Stimulated activated CD8-positive, alpha-beta memory T cell treated with anti-CD3 and anti-CD28 coated beads, Interleukin-12 subunit alpha, Interleukin-12 subunit beta, amount 100 ng/mL, for 24 hours (primary cell): ENCODE measurements around the gene NIPBL.
"Not testable (repeated sequence)": the region's sequence is repeated elsewhere in the genome, so short reads cannot be mapped to it uniquely, and the experiment has no call there.

Experiments
- DNase-seq: peaks from one replicate; pipeline ENCODE4 v3.0.0-alpha.2; 2020; ENCODE audit errors: extremely low read depth

NIPBL gene

GRCh38 chr5:37034955-37035354 lies 158.4 kb downstream of the NIPBL start:
- DNase-seq, result no peak

- no peak for DNase-seq
Measured at GRCh38 chr5:37037840-37038239, 161.3 kb downstream of the NIPBL start.

- no peak for DNase-seq
Measured at GRCh38 chr5:37039824-37040223, 163.3 kb downstream of the NIPBL start.

GRCh38 chr5:37043693-37044092 lies 167.1 kb downstream of the NIPBL start:
- DNase-seq, result no peak

GRCh38 chr5:37044120-37044519 lies 167.6 kb downstream of the NIPBL start:
- no peak for DNase-seq

- no peak for DNase-seq
Measured at GRCh38 chr5:37045703-37046102, 169.1 kb downstream of the NIPBL start.

GRCh38 chr5:37047947-37048346 lies 171.4 kb downstream of the NIPBL start:
- no peak for DNase-seq

- no peak for DNase-seq
Measured at GRCh38 chr5:37054391-37054790, 177.8 kb downstream of the NIPBL start.

- DNase-seq, result no peak
Measured at GRCh38 chr5:37055383-37055990, 178.9 kb downstream of the NIPBL start.

GRCh38 chr5:37056762-37057161 lies 180.2 kb downstream of the NIPBL start:
- DNase-seq, result no peak

- DNase-seq, result no peak
Measured at GRCh38 chr5:37060030-37060429, 183.5 kb downstream of the NIPBL start.

- DNase-seq, result no peak
Measured at GRCh38 chr5:37063739-37064138, 187.2 kb downstream of the NIPBL start.

- DNase-seq, result no peak
Measured at GRCh38 chr5:37064442-37064841, 187.9 kb downstream of the NIPBL start.

GRCh38 chr5:37071487-37071886 lies 194.9 kb downstream of the NIPBL start:
- DNase-seq, result no peak

- no peak for DNase-seq
Measured at GRCh38 chr5:37071901-37072581, 195.5 kb downstream of the NIPBL start.

- DNase-seq, result no peak
Measured at GRCh38 chr5:37075399-37075950, 198.9 kb downstream of the NIPBL start.

GRCh38 chr5:37077146-37077545 lies 200.6 kb downstream of the NIPBL start:
- DNase-seq, result no peak

GRCh38 chr5:37080697-37081096 lies 204.1 kb downstream of the NIPBL start:
- no peak for DNase-seq

- DNase-seq, result not testable (repeated sequence)
Measured at GRCh38 chr5:37082977-37083376, 206.4 kb downstream of the NIPBL start.

GRCh38 chr5:37086026-37086425 lies 209.5 kb downstream of the NIPBL start:
- not testable (repeated sequence) for DNase-seq

GRCh38 chr5:37086466-37087173 lies 210.1 kb downstream of the NIPBL start:
- DNase-seq, result no peak

GRCh38 chr5:37088009-37088408 lies 211.4 kb downstream of the NIPBL start:
- no peak for DNase-seq
